ENCODE measurements around the gene UGT8. TPM values are rescaled to one million over a fixed set of nuclear protein-coding genes. Genes with fewer than 3 reads are reported as not detected.

UGT8 gene
- total RNA-seq, 1 experiment from 2014 or later, result 15.7 TPM

GRCh38 chr4:114595207-114595606, 3.4 kb upstream of the UGT8 start:
- peaks cover 19% of the 10 kb centered on the region for H3K9me3 ChIP-seq (ENCODE audit: control insufficient read depth, low read depth, low read length)
- no peak overlapping the region for H2BK120ac ChIP-seq (ENCODE audit: low read depth, low read length, poor library complexity, severe bottlenecking)
- H3T11ph ChIP-seq (ENCODE audit: low read length), result no peak overlapping the region
- H3K23ac ChIP-seq (ENCODE audit: insufficient read length, low read depth, low read length), result no peak overlapping the region
- Mint-ChIP-seq H3K27ac (no peak overlapping the region), H3K4me1 (peaks cover 11% of the 10 kb centered on the region in 2 experiments; a peak in 3 of 4 replicates), H3K4me3 (no peak overlapping the region; a peak in 1 of 5 replicates), H3K36me3 (ENCODE audit: insufficient read depth in 1 of 3, low read depth in 3 of 3) (peaks cover 23 to 30% (median 23%) of the 10 kb centered on the region in 3 experiments), H3K27me3 (ENCODE audit: low read depth) (peaks cover 19% of the 10 kb centered on the region), H3K9me3 (peaks cover 19 to 36% of the 10 kb centered on the region in 2 experiments)
- H3K4ac ChIP-seq (ENCODE audit: low read depth, low read length), result no peak overlapping the region
- no CpG with 5 or more reads among the region's 11 CpGs for WGBS (ENCODE audit: extremely low coverage, insufficient read length, low lambda C conversion rate)
- no peaks in the 10 kb centered on the region for H3K79me2 ChIP-seq (ENCODE audit: insufficient read depth, low read length)
- no peak for DNase-seq
- H3K4me2 ChIP-seq (ENCODE audit: insufficient read depth, insufficient read length, low read length), result no peak overlapping the region
- no peak overlapping the region for H2BK20ac ChIP-seq (ENCODE audit: low read depth, low read length, poor library complexity, severe bottlenecking)
- no peak overlapping the region for H2BK12ac ChIP-seq (ENCODE audit: insufficient read length, low read depth, low read length)
- no peaks in the 10 kb centered on the region for H4K20me1 ChIP-seq (ENCODE audit: control insufficient read depth, insufficient read depth, insufficient read length)
- no peak overlapping the region for H2AK5ac ChIP-seq (ENCODE audit: insufficient read length, low read length)
- no peak overlapping the region for H3K56ac ChIP-seq (ENCODE audit: insufficient read length, low read depth, low read length)
- H4K91ac ChIP-seq (ENCODE audit: insufficient read length, low read depth, low read length), result no peak overlapping the region
- H3K27me3 ChIP-seq (ENCODE audit: insufficient read depth, low read length), result no peaks in the 10 kb centered on the region
- H3K79me1 ChIP-seq (ENCODE audit: insufficient read depth, low read depth, low read length, poor library complexity, severe bottlenecking), result no peaks in the 10 kb centered on the region
- no peak overlapping the region for H2AFZ ChIP-seq (ENCODE audit: low read length)
- peaks cover 3% of the 10 kb centered on the region; the same call in 1 of the 2 replicates for H3K4me1 ChIP-seq (ENCODE audit: insufficient read depth, low read length)
- H2BK15ac ChIP-seq (ENCODE audit: low read depth, low read length), result no peak overlapping the region
- no peak overlapping the region for H4K5ac ChIP-seq (ENCODE audit: insufficient read length, low read depth, low read length)
- H3K18ac ChIP-seq (ENCODE audit: insufficient read length, low read depth, low read length), result no peak overlapping the region
- TF ChIP-seq CTCF (conservative IDR thresholded peaks at IDR 0.05), result no peak
- no peak overlapping the region for H4K8ac ChIP-seq (replicated peaks; ENCODE audit: insufficient read length, low read depth, low read length)
- no peak overlapping the region for H3K14ac ChIP-seq (ENCODE audit: insufficient read depth, low read length)
- H3K23me2 ChIP-seq (ENCODE audit: insufficient read length, low read depth, low read length, poor library complexity, severe bottlenecking), result peaks cover 20% of the 10 kb centered on the region
- H3K9ac ChIP-seq (ENCODE audit: extremely low read depth, insufficient read length, low read length), result no peak overlapping the region
- no peak overlapping the region for H2BK5ac ChIP-seq (ENCODE audit: insufficient read length, low read length)
- no peak overlapping the region for H3K27ac ChIP-seq (ENCODE audit: insufficient read length, low read depth, low read length)

Measured in H9 (cell line).